H9 (cell line): Measurements from ENCODE around the gene DCTN1. TPM values are rescaled to one million over a fixed set of nuclear protein-coding genes. Genes with fewer than 3 reads are reported as not detected.

Experiments
- DNase-seq: peaks from one replicate; pipeline ENCODE4 v3.0.0-alpha.2; 2017
- H2AFZ ChIP-seq: one replicate; pipeline ENCODE4 v1.6.1; 2013; ENCODE audit warnings: mild to moderate bottlenecking, low read length, control low read depth, moderate library complexity
- H2AK5ac ChIP-seq: 2 replicates; pipeline ENCODE4 v1.6.1; 2013; ENCODE audit warnings: low read length, control low read depth, mixed read lengths; ENCODE audit not compliant: insufficient read length
- H2BK120ac ChIP-seq: one replicate; pipeline ENCODE4 v1.6.1; 2013; ENCODE audit warnings: low read depth, mild to moderate bottlenecking, low read length, control low read depth, inconsistent platforms; ENCODE audit not compliant: poor library complexity, severe bottlenecking
- H2BK12ac ChIP-seq: 2 replicates; pipeline ENCODE4 v1.6.1; 2013; ENCODE audit warnings: low read length, control low read depth, mixed read lengths, low read depth; ENCODE audit not compliant: insufficient read length
- H2BK15ac ChIP-seq: 2 replicates; pipeline ENCODE4 v1.6.1; 2013; ENCODE audit warnings: low read depth, low read length, control low read depth
- H2BK20ac ChIP-seq: one replicate; pipeline ENCODE4 v1.6.1; 2013; ENCODE audit warnings: low read depth, mild to moderate bottlenecking, low read length, control low read depth, inconsistent platforms; ENCODE audit not compliant: poor library complexity, severe bottlenecking
- H2BK5ac ChIP-seq: 2 replicates; pipeline ENCODE4 v1.6.1; 2013; ENCODE audit warnings: low read length, control low read depth, mixed read lengths; ENCODE audit not compliant: insufficient read length
- H3K14ac ChIP-seq: 2 replicates; pipeline ENCODE4 v1.6.1; 2013; ENCODE audit warnings: low read length, control low read depth; ENCODE audit not compliant: insufficient read depth
- H3K18ac ChIP-seq: 2 replicates; pipeline ENCODE4 v1.6.1; 2013; ENCODE audit warnings: low read depth, mild to moderate bottlenecking, mixed read lengths, low read length, control low read depth; ENCODE audit not compliant: insufficient read length
- H3K23ac ChIP-seq: 2 replicates; pipeline ENCODE4 v1.6.1; 2013; ENCODE audit warnings: low read length, control low read depth, mixed read lengths, low read depth; ENCODE audit not compliant: insufficient read length
- H3K23me2 ChIP-seq: 2 replicates; pipeline ENCODE4 v1.6.1; 2013; ENCODE audit warnings: low read depth, mild to moderate bottlenecking, mixed read lengths, low read length, control low read depth; ENCODE audit not compliant: insufficient read length, poor library complexity, severe bottlenecking
- H3K27ac ChIP-seq: 2 replicates; pipeline ENCODE4 v1.5.1; 2013; ENCODE audit warnings: low read length, control low read depth, mixed read lengths, low read depth; ENCODE audit not compliant: insufficient read length
- H3K27me3 ChIP-seq: 2 replicates; pipeline ENCODE4 v1.6.1; 2013; ENCODE audit warnings: low read length, control low read depth, inconsistent platforms; ENCODE audit not compliant: insufficient read depth
- H3K4ac ChIP-seq: 2 replicates; pipeline ENCODE4 v1.6.1; 2013; ENCODE audit warnings: low read depth, mild to moderate bottlenecking, control low read depth, inconsistent platforms, low read length, moderate library complexity
- H3K4me1 ChIP-seq: 2 replicates; pipeline ENCODE4 v1.6.1; 2013; ENCODE audit warnings: low read length, control low read depth, inconsistent platforms; ENCODE audit not compliant: insufficient read depth
- H3K4me2 ChIP-seq: 2 replicates; pipeline ENCODE4 v1.6.1; 2013; ENCODE audit warnings: low read length, control low read depth, mixed read lengths; ENCODE audit not compliant: insufficient read length, insufficient read depth
- H3K56ac ChIP-seq: 2 replicates; pipeline ENCODE4 v1.6.1; 2013; ENCODE audit warnings: low read depth, mild to moderate bottlenecking, mixed read lengths, low read length, control low read depth; ENCODE audit not compliant: insufficient read length
- H3K79me1 ChIP-seq: 2 replicates; pipeline ENCODE4 v1.6.1; 2013; ENCODE audit warnings: low read depth, mild to moderate bottlenecking, moderate library complexity, low read length, control low read depth, inconsistent platforms; ENCODE audit not compliant: insufficient read depth, poor library complexity, severe bottlenecking
- H3K79me2 ChIP-seq: 2 replicates; pipeline ENCODE4 v1.6.1; 2013; ENCODE audit warnings: low read length, control low read depth, inconsistent platforms; ENCODE audit not compliant: insufficient read depth
- H3K9ac ChIP-seq: 2 replicates; pipeline ENCODE4 v1.6.1; 2013; ENCODE audit warnings: low read length, control low read depth, mixed read lengths; ENCODE audit not compliant: insufficient read length; ENCODE audit errors: extremely low read depth
- H3K9me3 ChIP-seq: one replicate; pipeline ENCODE4 v1.6.1; 2013; ENCODE audit warnings: low read depth, low read length, inconsistent platforms; ENCODE audit not compliant: control insufficient read depth
- H3T11ph ChIP-seq: one replicate; pipeline ENCODE4 v1.6.1; 2013; ENCODE audit warnings: mild to moderate bottlenecking, low read length, control low read depth, inconsistent platforms
- H4K20me1 ChIP-seq: one replicate; pipeline ENCODE4 v1.6.1; 2013; ENCODE audit not compliant: control insufficient read depth, insufficient read length, insufficient read depth
- H4K5ac ChIP-seq: 2 replicates; pipeline ENCODE4 v1.6.1; 2013; ENCODE audit warnings: low read depth, mild to moderate bottlenecking, mixed read lengths, low read length, control low read depth; ENCODE audit not compliant: insufficient read length
- H4K8ac ChIP-seq: replicated peaks from 2 replicates; pipeline ENCODE4 v1.6.1; 2013; ENCODE audit warnings: low read length, control low read depth, mixed read lengths, low read depth; ENCODE audit not compliant: insufficient read length
- H4K91ac ChIP-seq: 2 replicates; pipeline ENCODE4 v1.6.1; 2013; ENCODE audit warnings: low read depth, mild to moderate bottlenecking, moderate library complexity, mixed read lengths, low read length, control low read depth; ENCODE audit not compliant: insufficient read length
- H3K27ac Mint-ChIP-seq, 3 experiments: 2 replicates in 2 of 3; 3 replicates in 1 of 3; pipeline ENCODE4 v1.8.0; 2020 to 2021; ENCODE audit warnings: mixed read lengths in 3 of 3, mild to moderate bottlenecking in 1 of 3, moderate library complexity in 1 of 3
- H3K27me3 Mint-ChIP-seq: 2 replicates; pipeline ENCODE4 v1.8.0; 2021; ENCODE audit warnings: low read depth, mild to moderate bottlenecking, moderate library complexity, mixed read lengths
- H3K36me3 Mint-ChIP-seq, 3 experiments: 2 replicates in 2 of 3; 3 replicates in 1 of 3; pipeline ENCODE4 v1.8.0; 2020 to 2021; ENCODE audit warnings: low read depth in 3 of 3, mixed read lengths in 3 of 3; ENCODE audit not compliant: insufficient read depth in 1 of 3
- H3K4me1 Mint-ChIP-seq, 2 experiments: 2 replicates each; pipeline ENCODE4 v1.8.0; 2020; ENCODE audit warnings: mixed read lengths in 2 of 2
- H3K4me3 Mint-ChIP-seq, 2 experiments: 2 replicates in 1 of 2; 3 replicates in 1 of 2; pipeline ENCODE4 v1.8.0; 2020 to 2021; ENCODE audit warnings: mild to moderate bottlenecking in 2 of 2, mixed read lengths in 2 of 2, moderate library complexity in 1 of 2
- H3K9me3 Mint-ChIP-seq, 2 experiments: 2 replicates in 1 of 2; 3 replicates in 1 of 2; pipeline ENCODE4 v1.8.0; 2020; ENCODE audit warnings: mild to moderate bottlenecking in 2 of 2, mixed read lengths in 2 of 2, moderate library complexity in 1 of 2
- CTCF ChIP-seq: fragments of 200-600 bp; sonication (generic); conservative IDR thresholded peaks from 3 replicates; pipeline ENCODE4 v1.8.0; 2021; ENCODE audit warnings: antibody characterized with exemption, mild to moderate bottlenecking
- WGBS: extraction: QIAGEN DNeasy Blood & Tissue Kit; methylation state at CpG from one replicate; pipeline ENCODE4 v1.1.7; 2013; ENCODE audit warnings: missing lambda C conversion rate, low lambda C conversion rate, mixed read lengths; ENCODE audit not compliant: insufficient read length; ENCODE audit errors: extremely low coverage; 5-methylcytosine and 5-hydroxymethylcytosine counted together
- total RNA-seq: library from RNA; stranded (reverse); gene quantifications from 2 replicates; pipeline ENCODE4 v1.2.1, GENCODE V29; 2021

DCTN1 gene
- total RNA-seq, 1 experiment from 2014 or later = 141 TPM

GRCh38 chr2:74415762-74416395 lies 35.8 kb upstream of the DCTN1 start:
- H4K20me1 ChIP-seq = no peaks in the 10 kb centered on the region
- H3K9me3 Mint-ChIP-seq = no peaks in the 10 kb centered on the region
- no peak overlapping the region for H2AFZ ChIP-seq
- no peak overlapping the region for H2BK20ac ChIP-seq
- H3K4me1 ChIP-seq = no peaks in the 10 kb centered on the region
- H3K27ac Mint-ChIP-seq = no peak overlapping the region
- no peak for TF ChIP-seq CTCF
- H3K36me3 Mint-ChIP-seq = no peaks in the 10 kb centered on the region; a peak in 1 of 7 replicates
- H3K27me3 Mint-ChIP-seq = peaks cover 23% of the 10 kb centered on the region
- no peak overlapping the region for H3K27ac ChIP-seq
- H2BK12ac ChIP-seq = no peak overlapping the region
- no peak overlapping the region for H3T11ph ChIP-seq
- no peak overlapping the region for H3K18ac ChIP-seq
- no peak overlapping the region for H2BK120ac ChIP-seq
- no peak overlapping the region for H3K4me2 ChIP-seq
- H2BK15ac ChIP-seq = no peak overlapping the region
- no peaks in the 10 kb centered on the region for H3K79me2 ChIP-seq
- no peaks in the 10 kb centered on the region for H3K79me1 ChIP-seq
- H3K27me3 ChIP-seq = no peaks in the 10 kb centered on the region
- no CpG with 5 or more reads among the region's 35 CpGs for WGBS
- H2BK5ac ChIP-seq = no peak overlapping the region
- no peak overlapping the region for H2AK5ac ChIP-seq
- no peak overlapping the region for H3K4ac ChIP-seq
- H3K23me2 ChIP-seq = no peaks in the 10 kb centered on the region
- no peaks in the 10 kb centered on the region for H3K9me3 ChIP-seq
- H3K56ac ChIP-seq = no peak overlapping the region
- H3K14ac ChIP-seq = no peak overlapping the region; the same call in 1 of the 2 replicates
- H4K91ac ChIP-seq = no peak overlapping the region
- DNase-seq = no peak
- H3K4me1 Mint-ChIP-seq = peaks cover 0 to 14% of the 10 kb centered on the region in 2 experiments; a peak in 2 of 4 replicates
- H4K8ac ChIP-seq = no peak overlapping the region
- H3K9ac ChIP-seq = no peak overlapping the region
- H3K4me3 Mint-ChIP-seq = no peak overlapping the region
- no peak overlapping the region for H4K5ac ChIP-seq
- H3K23ac ChIP-seq = no peak overlapping the region
